Upper lobe of right lung (tissue), 1 donor: ENCODE results near the gene KIT. TPM values are rescaled to one million over a fixed set of nuclear protein-coding genes. Genes with fewer than 3 reads are reported as not detected.

Source experiments
- ATAC-seq: fragments of 200-7000 bp; cut with Tn5 transposase; one replicate; pipeline ENCODE4 v1.9.1; 2020; ENCODE audit warnings: mild to moderate bottlenecking, moderate library complexity
- DNase-seq: peaks from one replicate; pipeline ENCODE4 v3.0.0-alpha.2; 2020
- H3K27ac ChIP-seq: fragments of 200-600 bp; one replicate; pipeline ENCODE4 v1.8.0; 2022
- H3K27me3 ChIP-seq: fragments of 200-600 bp; one replicate; pipeline ENCODE4 v1.8.0; 2022; ENCODE audit warnings: mild to moderate bottlenecking
- H3K36me3 ChIP-seq: fragments of 200-600 bp; one replicate; pipeline ENCODE4 v1.8.0; 2022
- H3K4me1 ChIP-seq: fragments of 200-600 bp; one replicate; pipeline ENCODE4 v1.8.0; 2022
- H3K4me3 ChIP-seq: fragments of 200-600 bp; one replicate; pipeline ENCODE4 v1.8.0; 2022; ENCODE audit warnings: mild to moderate bottlenecking
- H3K9me3 ChIP-seq: fragments of 200-600 bp; one replicate; pipeline ENCODE4 v1.8.0; 2022
- intact Hi-C: fragments of 100-400 bp; cut with DNase I; formaldehyde crosslinking; loops from one replicate; pipeline ENCODE4 v1.11.0; 2022
- total RNA-seq: library from RNA; stranded (reverse); fragmentation: NEBNext Ultra II Directional; extraction: Animal tissue kit (Norgen Biotek cat#: 25700); gene quantifications from one replicate; pipeline ENCODE4 v1.2.1, GENCODE V29; 2021
- TF ChIP-seq, protein P1 (sequence below): fragments of 200-600 bp; IDR thresholded peaks from one replicate; pipeline ENCODE4 v1.8.0; 2022; ENCODE audit warnings: antibody characterized with exemption
- donor health status: DM: no; HTN: yes; CAD: no; lungs with severe emphysema.

The KIT gene
- total RNA-seq, 1 donor from 2014 or later: 33.3 TPM

- Histone ChIP-seq H3K27ac (no peak overlapping the region), H3K4me1 (no peaks in the 10 kb centered on the region), H3K4me3 (no peak overlapping the region), H3K36me3 (no peaks in the 10 kb centered on the region), H3K9me3 (no peaks in the 10 kb centered on the region), H3K27me3 (no peaks in the 10 kb centered on the region)
- DNase-seq: no peak
- ATAC-seq: no peak
- intact Hi-C loops: no loop called here
- TF ChIP-seq, protein P1, sequence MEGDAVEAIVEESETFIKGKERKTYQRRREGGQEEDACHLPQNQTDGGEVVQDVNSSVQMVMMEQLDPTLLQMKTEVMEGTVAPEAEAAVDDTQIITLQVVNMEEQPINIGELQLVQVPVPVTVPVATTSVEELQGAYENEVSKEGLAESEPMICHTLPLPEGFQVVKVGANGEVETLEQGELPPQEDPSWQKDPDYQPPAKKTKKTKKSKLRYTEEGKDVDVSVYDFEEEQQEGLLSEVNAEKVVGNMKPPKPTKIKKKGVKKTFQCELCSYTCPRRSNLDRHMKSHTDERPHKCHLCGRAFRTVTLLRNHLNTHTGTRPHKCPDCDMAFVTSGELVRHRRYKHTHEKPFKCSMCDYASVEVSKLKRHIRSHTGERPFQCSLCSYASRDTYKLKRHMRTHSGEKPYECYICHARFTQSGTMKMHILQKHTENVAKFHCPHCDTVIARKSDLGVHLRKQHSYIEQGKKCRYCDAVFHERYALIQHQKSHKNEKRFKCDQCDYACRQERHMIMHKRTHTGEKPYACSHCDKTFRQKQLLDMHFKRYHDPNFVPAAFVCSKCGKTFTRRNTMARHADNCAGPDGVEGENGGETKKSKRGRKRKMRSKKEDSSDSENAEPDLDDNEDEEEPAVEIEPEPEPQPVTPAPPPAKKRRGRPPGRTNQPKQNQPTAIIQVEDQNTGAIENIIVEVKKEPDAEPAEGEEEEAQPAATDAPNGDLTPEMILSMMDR: no peak
Measured at GRCh38 chr4:54678826-54679225, 21.1 kb downstream of the KIT start.

DNA sequence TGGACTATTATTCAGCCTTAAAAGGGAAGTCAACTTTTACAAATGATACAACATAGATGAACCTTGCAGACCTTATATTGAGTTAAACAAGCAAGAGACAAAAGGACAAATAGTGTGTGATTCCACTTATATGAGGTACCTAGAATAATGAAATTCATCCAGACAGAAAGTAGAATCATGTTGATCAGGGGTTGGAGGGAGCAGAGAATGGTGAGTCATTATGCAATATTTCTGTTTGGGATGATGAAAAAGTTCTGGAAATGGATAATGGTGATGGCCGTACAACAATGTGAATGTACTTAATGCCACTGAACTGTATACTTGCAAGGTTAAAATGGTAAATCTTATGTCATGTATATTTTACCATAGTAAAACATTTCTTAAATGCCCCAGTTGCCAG, 22.1 kb downstream of the KIT start:
- Histone ChIP-seq H3K36me3 (no peaks in the 10 kb centered on the region), H3K9me3 (no peaks in the 10 kb centered on the region), H3K4me3 (no peak overlapping the region), H3K4me1 (no peaks in the 10 kb centered on the region), H3K27ac (no peak overlapping the region), H3K27me3 (no peaks in the 10 kb centered on the region)
- ATAC-seq (no peak), DNase-seq (no peak)
- TF ChIP-seq, protein P1: no peak
- intact Hi-C loops: no loop called here

DNA sequence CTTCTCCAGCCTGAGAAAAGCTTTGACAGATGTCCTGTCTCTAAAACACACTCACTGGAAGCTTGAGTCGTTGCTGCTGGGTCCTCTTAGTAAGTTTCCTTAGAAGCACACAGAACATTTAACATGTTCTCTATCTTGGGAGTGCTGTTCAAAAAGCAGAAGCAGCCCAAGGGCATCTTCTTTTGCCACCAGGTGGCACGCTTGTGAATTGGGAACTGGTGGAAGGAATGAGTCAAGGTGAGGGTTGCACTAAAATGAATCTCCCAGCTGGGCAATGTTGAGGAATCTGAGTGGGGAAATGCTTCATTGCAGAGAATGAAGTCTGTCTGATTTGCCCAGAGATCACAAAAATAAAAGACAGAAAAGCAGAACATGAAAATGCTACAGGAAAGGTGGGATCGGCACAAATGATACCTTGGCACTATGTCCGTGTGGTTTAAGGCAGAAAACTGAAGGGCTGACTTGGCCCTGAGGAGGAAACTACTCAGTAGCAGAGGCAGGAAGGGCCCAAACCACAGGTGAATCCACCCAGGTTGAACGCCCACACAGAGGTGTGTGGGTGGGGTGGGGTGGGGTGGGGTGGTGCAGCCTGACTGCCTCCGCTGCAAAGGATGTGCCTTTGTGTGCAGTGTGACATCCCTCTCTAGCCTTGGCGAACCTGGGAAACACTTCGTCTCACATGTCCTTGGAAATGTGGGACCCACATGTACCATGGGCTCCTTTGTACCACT, 26.0 kb downstream of the KIT start:
- no peak overlapping the region for H3K27ac ChIP-seq
- intact Hi-C loops: no loop called here
- no peaks in the 10 kb centered on the region for H3K36me3 ChIP-seq
- TF ChIP-seq, protein P1: peak; percentile 41
- H3K4me3 ChIP-seq: no peak overlapping the region
- H3K9me3 ChIP-seq: no peaks in the 10 kb centered on the region
- ATAC-seq (peak; percentile 51), DNase-seq (no peak)
- no peaks in the 10 kb centered on the region for H3K4me1 ChIP-seq
- H3K27me3 ChIP-seq: no peaks in the 10 kb centered on the region

GRCh38 chr4:54685810-54686209, 28.1 kb downstream of the KIT start:
- TF ChIP-seq, protein P1: no peak
- Histone ChIP-seq H3K27me3 (no peaks in the 10 kb centered on the region), H3K36me3 (no peaks in the 10 kb centered on the region), H3K27ac (no peak overlapping the region), H3K4me1 (no peaks in the 10 kb centered on the region), H3K4me3 (no peak overlapping the region), H3K9me3 (no peaks in the 10 kb centered on the region)
- no peak for ATAC-seq
- intact Hi-C loops: no loop called here
- no peak for DNase-seq

DNA sequence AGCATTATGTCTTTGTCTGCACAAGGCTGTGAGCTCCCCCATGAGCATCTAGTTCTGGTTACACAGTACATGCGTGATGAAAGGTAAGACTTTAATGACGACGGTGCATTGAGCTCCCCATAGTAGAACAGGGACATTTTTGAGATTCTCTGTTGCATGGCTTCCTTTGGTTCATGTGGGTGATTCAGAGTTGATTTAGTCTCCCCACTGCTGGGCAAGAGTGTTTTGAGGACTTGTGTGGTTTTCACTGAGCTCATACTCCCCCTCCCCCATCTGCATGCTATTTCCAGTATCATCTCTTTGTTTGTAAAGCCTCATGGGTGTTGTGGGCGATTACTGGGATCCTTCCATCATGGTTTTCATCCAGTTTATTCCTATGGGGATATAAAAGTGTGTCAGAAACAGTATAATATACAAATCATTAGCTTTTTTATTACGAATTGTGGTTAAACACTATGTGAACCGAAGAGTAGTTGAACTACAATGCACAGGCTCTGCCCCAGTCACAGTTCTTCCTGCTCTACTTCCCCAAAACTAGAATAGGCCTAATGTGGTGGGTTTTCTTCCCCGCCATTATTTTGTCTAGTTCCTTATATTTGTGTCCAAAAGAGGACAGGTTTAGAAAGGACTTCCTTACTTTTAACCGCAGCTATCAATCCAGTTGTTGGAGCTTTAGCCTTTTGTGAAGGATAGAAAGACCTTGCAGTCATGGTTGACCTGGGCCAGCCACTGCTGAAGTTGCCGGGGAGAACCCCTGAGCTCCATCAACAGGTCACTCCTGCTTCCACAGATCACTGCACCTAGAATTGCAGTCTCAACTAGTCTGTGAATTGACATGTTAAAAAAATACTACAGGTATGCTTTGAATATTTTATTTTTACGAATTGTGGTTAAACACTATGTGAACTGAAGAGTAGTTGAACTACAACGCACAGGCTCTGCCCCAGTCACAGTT, 30.4 kb downstream of the KIT start:
- TF ChIP-seq, protein P1: no peak
- H3K4me1 ChIP-seq: no peaks in the 10 kb centered on the region
- H3K27ac ChIP-seq: no peak overlapping the region
- no peaks in the 10 kb centered on the region for H3K27me3 ChIP-seq
- no peaks in the 10 kb centered on the region for H3K36me3 ChIP-seq
- peak; percentile 46 for ATAC-seq
- H3K4me3 ChIP-seq: no peak overlapping the region
- intact Hi-C loops: no loop called here
- H3K9me3 ChIP-seq: no peaks in the 10 kb centered on the region
- DNase-seq: no peak
